ENCODE results near the gene KIAA2012.

KIAA2012 gene

GRCh38 chr2:202096736-202097135 lies 23.7 kb downstream of the KIAA2012 start:
- no peak overlapping the region for H3K4me2 ChIP-seq (ENCODE audit: low read length)
- no peaks in the 10 kb centered on the region for H3K79me2 ChIP-seq
- H3K27ac ChIP-seq: no peak overlapping the region
- H3K9me3 ChIP-seq (ENCODE audit: control insufficient read depth, low read length): no peaks in the 10 kb centered on the region
- H3K9ac ChIP-seq: no peak overlapping the region
- H2AFZ ChIP-seq: no peak overlapping the region
- H3K36me3 ChIP-seq (ENCODE audit: control insufficient read depth, insufficient read depth, low read length): no peaks in the 10 kb centered on the region
- no peak overlapping the region for H3K4me3 ChIP-seq (ENCODE audit: low read depth, low read length)
- no peaks in the 10 kb centered on the region for H3K4me1 ChIP-seq
- H3K27me3 ChIP-seq (ENCODE audit: control insufficient read depth, insufficient read depth, low read length): no peaks in the 10 kb centered on the region
- TF ChIP-seq CTCF (IDR thresholded peaks at IDR 0.05): no peak

- no peak overlapping the region for H3K9ac ChIP-seq
- no peaks in the 10 kb centered on the region for H3K36me3 ChIP-seq (ENCODE audit: control insufficient read depth, insufficient read depth, low read length)
- H3K4me1 ChIP-seq: no peaks in the 10 kb centered on the region
- no peaks in the 10 kb centered on the region for H3K9me3 ChIP-seq (ENCODE audit: control insufficient read depth, low read length)
- no peak overlapping the region for H3K4me3 ChIP-seq (ENCODE audit: low read depth, low read length)
- H3K27me3 ChIP-seq (ENCODE audit: control insufficient read depth, insufficient read depth, low read length): no peaks in the 10 kb centered on the region
- H3K27ac ChIP-seq: no peak overlapping the region
- H3K4me2 ChIP-seq (ENCODE audit: low read length): no peak overlapping the region
- H3K79me2 ChIP-seq: no peaks in the 10 kb centered on the region
- no peak overlapping the region for H2AFZ ChIP-seq
- no peak for TF ChIP-seq CTCF (IDR thresholded peaks at IDR 0.05)
Measured at GRCh38 chr2:202098291-202098690, 25.2 kb downstream of the KIAA2012 start.

- H3K4me3 ChIP-seq (ENCODE audit: low read depth, low read length): no peak overlapping the region
- TF ChIP-seq CTCF (IDR thresholded peaks at IDR 0.05): no peak
- H3K9ac ChIP-seq: no peak overlapping the region
- no peak overlapping the region for H2AFZ ChIP-seq
- H3K36me3 ChIP-seq (ENCODE audit: control insufficient read depth, insufficient read depth, low read length): no peaks in the 10 kb centered on the region
- H3K4me1 ChIP-seq: no peaks in the 10 kb centered on the region
- H3K79me2 ChIP-seq: no peaks in the 10 kb centered on the region
- H3K27me3 ChIP-seq (ENCODE audit: control insufficient read depth, insufficient read depth, low read length): no peaks in the 10 kb centered on the region
- H3K27ac ChIP-seq: no peak overlapping the region
- H3K4me2 ChIP-seq (ENCODE audit: low read length): no peak overlapping the region
- H3K9me3 ChIP-seq (ENCODE audit: control insufficient read depth, low read length): no peaks in the 10 kb centered on the region
Measured at GRCh38 chr2:202099515-202099914, 26.5 kb downstream of the KIAA2012 start.

- Histone ChIP-seq H3K79me2 (no peaks in the 10 kb centered on the region), H3K4me1 (no peaks in the 10 kb centered on the region), H3K9ac (no peak overlapping the region), H3K4me2 (ENCODE audit: low read length) (no peak overlapping the region), H2AFZ (no peak overlapping the region), H3K9me3 (ENCODE audit: control insufficient read depth, low read length) (no peaks in the 10 kb centered on the region), H3K27ac (no peak overlapping the region), H3K36me3 (ENCODE audit: control insufficient read depth, insufficient read depth, low read length) (no peaks in the 10 kb centered on the region), H3K4me3 (ENCODE audit: low read depth, low read length) (no peak overlapping the region), H3K27me3 (ENCODE audit: control insufficient read depth, insufficient read depth, low read length) (no peaks in the 10 kb centered on the region)
- no peak for TF ChIP-seq CTCF (IDR thresholded peaks at IDR 0.05)
Measured at GRCh38 chr2:202100176-202100575, 27.1 kb downstream of the KIAA2012 start.

GRCh38 chr2:202101026-202101579 lies 28.0 kb downstream of the KIAA2012 start:
- no peaks in the 10 kb centered on the region for H3K27me3 ChIP-seq (ENCODE audit: control insufficient read depth, insufficient read depth, low read length)

More at GRCh38 chr2:202101026-202101579, 28.0 kb downstream of the KIAA2012 start:
- Histone ChIP-seq H3K27ac (no peak overlapping the region), H3K4me1 (no peaks in the 10 kb centered on the region), H3K9me3 (ENCODE audit: control insufficient read depth, low read length) (no peaks in the 10 kb centered on the region), H3K36me3 (ENCODE audit: control insufficient read depth, insufficient read depth, low read length) (no peaks in the 10 kb centered on the region), H3K4me3 (ENCODE audit: low read depth, low read length) (no peak overlapping the region), H2AFZ (no peak overlapping the region), H3K79me2 (no peaks in the 10 kb centered on the region), H3K4me2 (ENCODE audit: low read length) (no peak overlapping the region), H3K9ac (no peak overlapping the region)
- TF ChIP-seq CTCF (IDR thresholded peaks at IDR 0.05): no peak
